SK-N-SH (cell line): ENCODE measurements around the gene COL23A1. TPM values are rescaled to one million over a fixed set of nuclear protein-coding genes. Genes with fewer than 3 reads are reported as not detected.

Experiments
- CTCF ChIA-PET: fragments of 300-600, 350-600 bp; formaldehyde crosslinking; extraction: SDS; loops from one replicate; lab custom pipeline; 2021; lab: Yijun Ruan, JAX
- POLR2A ChIA-PET: fragments of 350-600 bp; sonication (Branson Sonifier 250); formaldehyde crosslinking; extraction: SDS; loops from one replicate; lab custom pipeline; 2020; ENCODE audit warnings: antibody characterized with exemption, inconsistent platforms; lab: Yijun Ruan, JAX
- DNase-seq: peaks from one replicate; pipeline ENCODE4 v3.0.0; 2012
- H2AFZ ChIP-seq: fragments of 200-600 bp; sonication (generic); 2 replicates; pipeline ENCODE4 v1.8.1; 2016; ENCODE audit warnings: antibody characterized with exemption, mild to moderate bottlenecking, low read depth
- H3F3A ChIP-seq: fragments of 200-600 bp; sonication (generic); replicated peaks from 2 replicates; pipeline ENCODE3; 2016; ENCODE audit warnings: antibody characterized with exemption, mild to moderate bottlenecking; ENCODE audit not compliant: insufficient read depth
- H3K27ac ChIP-seq, 2 experiments: fragments of 200-500 bp in 1 of 2; fragments of 200-600 bp in 1 of 2; sonication (Bioruptor generic) in 1 of 2; sonication (generic), shearing (Covaris generic) in 1 of 2; 2 replicates each; pipeline versions ENCODE4 v1.5.1 to v1.6.1; 2014 to 2016; ENCODE audit warnings: low read depth in 2 of 2, inconsistent platforms in 1 of 2, low read length in 1 of 2, mild to moderate bottlenecking in 1 of 2, mixed read lengths in 1 of 2
- H3K27me3 ChIP-seq: fragments of 200-600 bp; sonication (generic), shearing (Covaris generic); 2 replicates; pipeline ENCODE4 v1.6.1; 2016; ENCODE audit warnings: mixed run types; ENCODE audit not compliant: insufficient read depth
- H3K36me3 ChIP-seq, 2 experiments: fragments of 200-500 bp in 1 of 2; fragments of 200-600 bp in 1 of 2; sonication (Bioruptor generic) in 1 of 2; sonication (generic) in 1 of 2; replicated peaks in 1 of 2; 2 replicates each; pipeline versions ENCODE3 to v1.5.1; 2014 to 2016; ENCODE audit warnings: low read length in 1 of 2, mild to moderate bottlenecking in 1 of 2; ENCODE audit not compliant: insufficient read depth in 2 of 2, control insufficient read depth in 1 of 2
- H3K4me1 ChIP-seq, 2 experiments: fragments of 200-500 bp in 1 of 2; fragments of 200-600 bp in 1 of 2; sonication (Bioruptor generic) in 1 of 2; sonication (generic), shearing (Covaris generic) in 1 of 2; 2 replicates each; pipeline versions ENCODE4 v1.5.1 to v1.6.1; 2014 to 2016; ENCODE audit warnings: low read depth in 1 of 2, low read length in 1 of 2, mixed run types in 1 of 2; ENCODE audit not compliant: insufficient read depth in 2 of 2, control insufficient read depth in 1 of 2
- H3K4me2 ChIP-seq: fragments of 200-600 bp; sonication (generic), shearing (Covaris generic); 2 replicates; pipeline ENCODE4 v1.6.1; 2017; ENCODE audit warnings: mixed run types
- H3K4me3 ChIP-seq, 2 experiments: fragments of 200-500 bp in 1 of 2; fragments of 200-600 bp in 1 of 2; sonication (Bioruptor generic) in 1 of 2; sonication (generic), shearing (Covaris generic) in 1 of 2; 2 replicates each; pipeline versions ENCODE4 v1.5.1 to v1.8.1; 2014 to 2016; ENCODE audit warnings: low read depth in 2 of 2, inconsistent platforms in 1 of 2, low read length in 1 of 2, mild to moderate bottlenecking in 1 of 2, mixed read lengths in 1 of 2, moderate library complexity in 1 of 2
- H3K79me2 ChIP-seq: fragments of 200-600 bp; sonication (generic); 2 replicates; pipeline ENCODE4 v1.8.1; 2017; ENCODE audit warnings: mild to moderate bottlenecking; ENCODE audit not compliant: insufficient read depth
- H3K9ac ChIP-seq: fragments of 200-600 bp; sonication (generic); 2 replicates; pipeline ENCODE4 v1.6.1; 2017; ENCODE audit warnings: mixed run types
- H3K9me2 ChIP-seq: fragments of 200-600 bp; sonication (generic); 2 replicates; pipeline ENCODE4 v1.6.1; 2017; ENCODE audit warnings: mixed run types
- H3K9me3 ChIP-seq: fragments of 200-600 bp; sonication (generic); 2 replicates; pipeline ENCODE4 v1.6.1; 2017; ENCODE audit warnings: mixed run types, mild to moderate bottlenecking, moderate library complexity
- H4K20me1 ChIP-seq: fragments of 200-600 bp; sonication (generic); 2 replicates; pipeline ENCODE4 v1.6.1; 2017; ENCODE audit warnings: mild to moderate bottlenecking, mixed run types; ENCODE audit not compliant: insufficient read depth
- FOSL2 ChIP-seq: IDR thresholded peaks from 2 replicates; pipeline ENCODE4 v1.4.0; 2012; ENCODE audit warnings: low read depth, mild to moderate bottlenecking, moderate library complexity, borderline replicate concordance
- FOXJ3 ChIP-seq: sonication (generic); formaldehyde crosslinking; IDR thresholded peaks from 2 replicates; pipeline ENCODE4 v1.5.1; 2020; ENCODE audit warnings: mild to moderate bottlenecking, missing genetic modification reagents
- FOXM1 ChIP-seq: IDR thresholded peaks from 2 replicates; pipeline ENCODE4 v1.4.0; 2012; ENCODE audit warnings: low read depth, mild to moderate bottlenecking
- MAX ChIP-seq: IDR thresholded peaks from 2 replicates; pipeline ENCODE4 v1.4.0; 2012; ENCODE audit warnings: low read depth
- MEF2A ChIP-seq: IDR thresholded peaks from 2 replicates; pipeline ENCODE4 v1.4.0; 2012; ENCODE audit warnings: low read depth, borderline replicate concordance
- PBX3 ChIP-seq: IDR thresholded peaks from 2 replicates; pipeline ENCODE4; 2012
- POLR2AphosphoS5 ChIP-seq: IDR thresholded peaks from 2 replicates; pipeline ENCODE4 v1.6.1; 2012; ENCODE audit warnings: low read depth, low read length
- RAD21 ChIP-seq: IDR thresholded peaks from 2 replicates; pipeline ENCODE4 v1.6.1; 2012; ENCODE audit warnings: mild to moderate bottlenecking, low read length
- REST ChIP-seq: IDR thresholded peaks from 2 replicates; pipeline ENCODE4 v1.6.1; 2012; ENCODE audit warnings: mild to moderate bottlenecking, low read depth, low read length, moderate library complexity
- TCF12 ChIP-seq: IDR thresholded peaks from 2 replicates; pipeline ENCODE4 v1.4.0; 2012
- TEAD4 ChIP-seq: IDR thresholded peaks from 2 replicates; pipeline ENCODE4 v1.4.0; 2012; ENCODE audit warnings: mild to moderate bottlenecking, borderline replicate concordance; ENCODE audit not compliant: insufficient read depth
- ZBTB33 ChIP-seq: IDR thresholded peaks from 2 replicates; pipeline ENCODE4 v1.4.0; 2012; ENCODE audit warnings: low read depth, borderline replicate concordance
- WGBS: methylation state at CpG from one replicate; pipeline ENCODE4 v1.1.6; 2017; ENCODE audit warnings: low lambda C conversion rate; 5-methylcytosine and 5-hydroxymethylcytosine counted together
- polyA plus RNA-seq, 3 experiments: library from polyadenylated mRNA; depleted of rRNA; stranded (reverse); fragments of >200 nt; gene quantifications; 2 replicates each; pipeline ENCODE4 v1.2.3, GENCODE V29; 2012

COL23A1 gene
- polyA plus RNA-seq, 1 of the 3 experiments (the other 2 are of a cell fraction) = 0.10 TPM

- CTCF ChIA-PET = no interaction called here
- no peaks in the 10 kb centered on the region for H3K27me3 ChIP-seq
- no peak overlapping the region for H3K27ac ChIP-seq
- no peaks in the 10 kb centered on the region for H4K20me1 ChIP-seq
- POLR2A ChIA-PET = no interaction called here
- no peaks in the 10 kb centered on the region for H3K79me2 ChIP-seq
- no peak overlapping the region for H3K9ac ChIP-seq
- no peak for DNase-seq
- no peak overlapping the region for H3K4me2 ChIP-seq
- H3K4me3 ChIP-seq = no peak overlapping the region
- no peaks in the 10 kb centered on the region for H3F3A ChIP-seq
- no peak overlapping the region for H2AFZ ChIP-seq
- no peaks in the 10 kb centered on the region for H3K9me2 ChIP-seq
- H3K4me1 ChIP-seq = peaks cover 0 to 43% of the 10 kb centered on the region in 2 experiments; a peak in 1 of 4 replicates
- no peaks in the 10 kb centered on the region for H3K9me3 ChIP-seq
- TF ChIP-seq FOSL2 (no peak), TCF12 (no peak), MEF2A (no peak), ZBTB33 (no peak), RAD21 (no peak), MAX (no peak), FOXM1 (no peak), FOXJ3 (CRISPR knock-in tag) (no peak), PBX3 (no peak), POLR2AphosphoS5 (no peak), TEAD4 (no peak), REST (no peak)
- H3K36me3 ChIP-seq = no peaks in the 10 kb centered on the region
- 65% methylated on average over 28 of the region's 30 CpGs for WGBS
Observed at GRCh38 chr5:178307267-178308045, 282.7 kb downstream of the COL23A1 start.
